GM21576 (cell line): ENCODE measurements around the gene SH3RF3.

ENCODE experiments used
- ATAC-seq: cut with Tn5 transposase; IDR thresholded peaks from one replicate; pipeline ENCODE4 v1.9.1; 2021; ENCODE audit warnings: mild to moderate bottlenecking, moderate library complexity; ENCODE audit not compliant: unreplicated experiment

SH3RF3 gene

DNA sequence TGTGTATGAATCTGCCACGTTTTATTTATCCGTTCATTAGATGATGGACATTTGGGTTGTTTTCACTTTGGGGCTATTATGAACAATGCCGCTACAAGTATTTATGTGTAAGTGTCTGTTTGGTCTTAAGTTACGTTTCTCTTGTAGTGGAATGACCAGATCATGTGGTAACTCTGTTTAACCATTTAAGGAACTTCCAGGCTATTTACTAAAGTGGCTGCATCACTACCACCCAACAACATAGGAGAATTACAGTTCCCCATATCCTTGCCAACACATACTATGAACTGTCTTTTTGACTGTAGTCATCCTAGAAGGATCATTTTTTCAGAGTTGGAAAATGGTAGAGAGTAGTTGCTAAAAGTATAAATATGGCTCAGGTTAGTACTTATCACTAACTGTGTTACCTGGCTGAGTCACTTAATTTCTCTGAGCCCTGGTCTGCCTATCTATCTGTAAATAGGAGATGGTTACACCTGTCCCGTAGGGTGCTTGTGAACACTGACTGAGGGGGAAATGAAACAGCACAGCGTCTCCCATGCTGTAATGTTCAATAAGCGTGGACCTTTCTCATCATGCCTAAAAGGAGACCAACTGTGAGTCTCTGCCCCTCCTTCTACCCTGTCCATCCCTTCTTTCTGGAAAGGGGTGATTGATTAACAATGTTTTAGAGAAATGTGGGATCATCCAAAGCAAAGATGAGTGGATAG is 103.1 kb downstream of the SH3RF3 start:
- ATAC-seq: peak; percentile 60

DNA sequence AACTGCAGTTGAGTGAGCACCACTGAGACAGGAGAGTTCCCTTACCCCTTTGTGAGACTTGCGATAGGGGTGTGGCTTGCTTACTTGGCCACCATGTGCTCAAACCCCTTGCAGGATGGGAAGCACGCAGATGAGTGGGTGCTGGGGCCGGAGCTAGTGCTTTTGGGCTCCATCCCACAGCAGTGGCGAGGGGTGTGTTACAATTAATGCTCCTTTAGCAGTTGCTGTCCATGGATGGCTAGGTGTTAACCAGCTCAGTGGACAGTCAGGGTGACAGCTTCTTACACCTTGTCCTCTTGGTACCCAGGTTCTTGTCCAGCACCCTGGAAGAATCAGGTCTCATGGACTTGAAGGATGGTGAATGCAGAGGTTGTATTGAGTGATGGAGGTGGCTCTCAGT is 103.9 kb downstream of the SH3RF3 start:
- ATAC-seq: no peak

DNA sequence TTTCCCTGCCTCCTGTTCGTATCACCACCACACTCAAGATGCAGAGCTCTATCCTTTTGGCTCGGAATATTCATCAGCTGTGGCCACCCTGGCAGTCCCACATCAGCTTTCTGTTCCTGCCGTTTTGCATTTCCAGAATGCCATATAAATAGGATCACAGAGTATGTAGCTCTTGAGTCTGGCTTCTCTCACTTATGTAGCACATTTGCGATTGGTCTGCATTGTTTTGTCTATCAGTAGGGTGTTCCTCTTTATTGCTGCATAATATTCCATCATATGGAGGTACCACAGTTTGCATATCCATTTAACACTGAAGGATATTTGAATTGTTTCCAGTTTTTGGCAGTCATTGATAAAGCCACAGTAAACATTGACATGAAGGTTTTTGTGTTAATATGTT is 104.6 kb downstream of the SH3RF3 start:
- ATAC-seq: no peak

DNA sequence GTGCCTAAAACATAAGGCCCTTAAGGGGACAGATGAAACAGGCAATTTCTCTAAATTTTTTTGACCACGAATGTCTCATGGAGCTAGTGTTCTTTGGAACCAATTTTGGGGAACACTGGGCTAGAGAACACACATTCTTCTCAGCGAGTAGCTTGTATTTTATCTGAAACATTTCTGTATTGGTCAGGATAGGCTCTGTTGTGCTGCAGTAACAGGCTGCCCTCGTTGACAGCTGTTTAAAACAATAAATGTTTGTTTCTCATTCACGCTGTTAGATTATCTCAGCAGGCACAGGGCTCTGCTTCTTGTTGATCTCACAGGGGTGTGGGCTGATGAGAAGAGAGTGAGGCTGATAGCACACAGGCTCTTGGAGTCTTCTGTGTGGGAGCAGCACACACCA is 105.3 kb downstream of the SH3RF3 start:
- no peak for ATAC-seq

DNA sequence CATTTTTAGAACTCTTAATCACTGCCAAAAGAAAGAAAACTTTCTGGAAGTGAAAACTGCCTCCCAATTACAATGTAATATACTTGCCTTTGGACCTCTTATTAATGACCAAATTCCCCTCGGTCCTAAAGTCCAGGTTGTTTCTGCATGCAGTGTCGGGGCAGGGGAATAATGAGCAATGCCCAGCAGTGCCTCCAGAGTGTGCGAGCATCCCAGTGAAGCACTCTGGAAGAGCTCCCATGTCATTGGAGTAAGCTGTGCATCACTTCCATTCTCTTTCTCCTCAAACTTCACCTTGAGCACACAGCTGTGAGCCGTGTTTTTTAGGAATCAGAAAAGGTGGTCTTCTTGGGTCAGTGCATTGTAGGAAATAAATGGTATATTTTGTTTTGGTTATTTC is 107.1 kb downstream of the SH3RF3 start:
- no peak for ATAC-seq

DNA sequence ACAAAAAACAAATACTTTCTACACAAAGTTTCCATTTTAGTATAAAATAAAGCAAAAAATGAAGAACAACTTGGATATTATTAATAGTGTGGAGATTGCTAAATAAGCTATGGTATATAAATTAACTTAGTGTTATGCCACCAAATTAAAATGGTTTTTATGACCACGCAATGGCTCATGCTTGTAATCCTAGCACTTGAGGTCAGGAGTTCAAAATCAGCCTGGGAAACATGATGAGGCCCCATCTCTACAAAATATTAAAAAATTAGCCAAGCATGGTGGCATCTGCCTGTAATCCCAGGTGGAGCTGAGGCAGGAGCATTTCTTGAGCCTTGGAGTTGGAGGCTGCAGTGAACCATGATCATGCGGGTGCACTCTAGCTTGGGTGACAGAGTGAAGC is 108.8 kb downstream of the SH3RF3 start:
- ATAC-seq: no peak

DNA sequence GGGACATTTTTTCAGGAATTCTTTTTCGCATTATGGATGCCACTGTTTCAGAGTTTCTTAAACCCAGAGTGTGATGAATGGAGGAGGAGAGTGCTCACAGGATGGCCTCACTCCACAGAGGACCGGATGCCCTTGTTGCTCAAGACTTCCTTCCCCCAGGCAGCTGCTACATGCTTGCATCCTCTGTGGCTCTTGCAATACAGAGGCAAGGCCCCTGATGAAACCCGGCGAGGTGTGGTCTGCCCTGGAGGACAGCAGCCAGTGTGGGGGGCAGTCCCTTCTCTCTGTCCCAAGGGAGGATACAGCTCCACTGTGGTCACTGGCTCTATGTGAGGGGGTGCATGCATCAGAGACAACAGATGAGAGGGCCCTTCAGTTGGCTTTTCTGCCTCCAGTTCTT is 109.6 kb downstream of the SH3RF3 start:
- ATAC-seq: peak; percentile 95

DNA sequence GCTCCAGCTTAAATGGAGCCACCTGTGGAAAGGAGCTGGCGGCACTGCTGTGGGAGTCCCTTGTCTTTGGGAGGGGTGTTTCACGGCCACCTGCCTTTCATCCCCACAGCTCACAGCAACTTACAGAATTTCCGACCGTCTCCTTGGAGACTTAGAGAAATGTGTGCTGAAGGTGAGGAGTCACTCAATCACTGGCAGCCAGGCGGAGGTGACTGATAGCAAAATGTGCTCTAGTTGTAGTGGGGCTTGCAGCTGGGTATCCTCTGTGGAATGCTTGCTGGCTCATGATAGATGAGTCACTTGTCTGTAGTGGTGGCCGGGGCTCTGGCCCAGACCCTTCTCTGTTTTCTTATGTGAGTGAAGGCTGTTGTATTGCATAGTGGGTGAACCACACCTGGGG is 110.7 kb downstream of the SH3RF3 start:
- ATAC-seq: no peak

DNA sequence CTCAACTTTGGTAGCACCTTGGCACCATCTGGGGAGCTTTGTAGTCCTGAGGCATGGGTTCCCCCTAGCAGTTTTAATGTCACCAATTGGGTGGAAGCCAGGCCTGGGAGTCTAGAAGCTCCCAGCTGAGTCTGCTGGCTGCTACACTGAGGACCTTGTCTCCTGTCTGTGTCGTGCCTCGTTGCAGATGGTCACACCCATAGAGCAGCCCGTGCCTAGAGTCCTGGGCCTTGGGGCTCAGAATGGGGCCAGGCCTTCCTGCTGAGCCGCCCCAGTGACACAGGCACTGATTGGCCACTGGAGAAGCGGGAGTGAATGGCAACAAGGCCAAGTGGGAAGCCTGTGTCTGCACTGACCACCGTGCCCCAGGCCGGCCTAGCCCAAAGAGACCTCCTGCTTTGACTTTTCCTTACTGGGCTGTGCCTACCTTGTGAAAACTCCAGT is 113.2 kb downstream of the SH3RF3 start:
- ATAC-seq: no peak

DNA sequence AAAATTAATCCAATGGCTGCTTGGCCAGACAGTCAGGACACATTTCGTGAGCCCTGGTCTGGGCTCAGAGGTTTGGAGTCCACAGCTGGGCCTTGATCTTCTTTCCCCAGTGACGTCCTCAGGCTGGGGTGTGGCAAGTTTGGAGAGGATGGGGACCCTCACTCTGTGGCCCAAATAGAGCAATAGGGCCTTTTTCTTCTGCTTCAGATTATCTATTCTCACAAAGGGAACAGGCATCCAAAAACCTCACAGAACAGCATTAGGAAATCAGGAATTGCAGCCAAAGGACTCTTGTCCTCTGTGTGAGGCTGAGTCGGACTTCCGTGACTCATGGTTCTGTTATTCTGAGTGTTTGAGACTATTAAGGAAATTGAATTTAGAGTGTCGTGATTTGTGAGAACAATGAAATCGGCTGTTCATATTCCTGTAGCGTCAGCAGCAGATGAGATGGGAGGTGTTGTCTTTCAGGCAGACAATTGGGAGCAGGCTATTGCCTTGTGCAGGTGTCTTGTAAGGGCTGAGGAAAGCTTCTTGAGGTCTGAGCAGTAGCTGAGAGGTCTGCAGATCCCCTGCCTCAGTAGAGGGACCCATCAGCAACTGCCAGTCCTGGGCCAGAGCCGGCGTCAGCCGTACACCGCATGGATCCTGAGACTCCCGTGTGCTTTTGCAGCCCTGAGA is 113.8 kb downstream of the SH3RF3 start:
- no peak for ATAC-seq

DNA sequence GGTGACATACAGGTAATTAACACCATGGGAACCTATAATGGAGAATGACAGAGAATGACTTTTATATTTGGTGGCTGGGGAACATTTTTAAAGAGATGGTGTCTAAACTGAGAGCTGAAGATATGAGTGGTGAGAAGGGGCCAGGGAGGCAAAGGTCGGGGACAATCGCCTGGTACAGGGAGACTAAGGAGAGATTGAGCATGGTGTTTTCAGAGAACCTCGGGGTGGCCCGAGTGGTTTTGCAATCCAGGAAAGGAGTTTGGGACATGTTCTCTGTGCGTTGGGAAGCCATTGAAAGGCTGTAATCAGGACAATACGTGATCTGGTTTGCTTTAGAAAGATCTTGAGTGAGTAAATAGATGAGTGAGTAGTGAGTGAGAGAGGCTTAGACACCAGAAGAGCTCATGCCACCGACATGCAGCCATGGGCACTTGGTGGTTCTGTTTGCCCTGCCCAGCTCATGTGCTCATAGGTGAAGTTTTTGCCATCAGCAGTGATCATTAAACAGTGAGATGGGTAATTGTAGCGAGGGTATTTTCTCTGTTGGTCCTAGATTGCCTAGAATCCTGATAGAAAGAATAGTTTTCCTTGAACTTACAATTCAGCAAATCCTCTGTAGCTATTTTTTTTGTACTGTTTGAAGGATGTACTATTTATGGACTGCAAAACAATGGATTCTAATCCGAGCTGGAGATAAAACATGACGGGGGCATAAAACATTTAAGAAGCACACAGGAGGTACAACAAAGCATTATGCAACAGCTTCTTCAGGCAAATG is 114.7 kb downstream of the SH3RF3 start:
- ATAC-seq: no peak

DNA sequence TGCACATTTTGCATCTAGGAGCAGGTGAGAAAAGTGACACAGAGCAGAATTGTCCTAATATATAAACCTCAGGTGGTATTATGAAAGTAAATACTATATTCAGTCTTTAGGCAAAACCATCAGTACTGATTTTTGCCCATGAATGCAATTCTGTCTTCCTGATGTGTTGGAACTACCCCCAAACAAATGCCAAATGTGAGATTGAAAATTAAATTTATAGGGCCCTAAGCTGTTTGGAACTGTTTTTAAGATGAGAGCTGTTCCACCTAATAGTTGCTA is 115.2 kb downstream of the SH3RF3 start:
- no peak for ATAC-seq

DNA sequence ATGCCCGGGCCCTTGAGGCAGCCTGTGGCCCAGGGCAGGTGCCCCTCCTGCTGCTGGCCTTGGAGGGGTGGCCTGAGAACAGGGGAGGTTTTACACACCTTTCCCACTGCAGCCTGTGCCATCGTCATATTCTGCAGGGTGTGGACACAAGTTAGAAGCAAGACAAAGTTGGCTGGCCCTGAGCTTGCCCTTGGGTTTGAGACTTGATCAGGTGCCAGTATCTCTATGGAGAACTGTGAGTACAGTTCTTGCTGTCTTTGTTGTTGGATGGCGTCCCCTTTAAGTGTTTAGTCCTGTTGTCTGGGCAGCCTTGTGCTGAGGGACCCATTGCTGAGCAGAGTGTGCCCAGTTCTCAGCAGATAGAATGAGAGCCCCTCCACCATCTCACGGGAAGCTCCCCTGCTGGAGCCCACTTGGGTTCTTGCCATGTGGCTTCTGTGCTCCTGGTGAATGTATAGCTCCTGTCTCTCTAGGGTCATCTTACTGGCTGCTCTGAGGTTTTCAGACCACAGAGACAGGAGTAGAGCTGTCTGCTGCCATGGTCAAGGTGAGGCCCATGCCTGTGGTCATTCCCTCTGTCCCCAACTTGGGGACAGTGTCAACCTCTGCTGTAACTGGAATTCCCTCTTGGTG is 115.9 kb downstream of the SH3RF3 start:
- no peak for ATAC-seq

DNA sequence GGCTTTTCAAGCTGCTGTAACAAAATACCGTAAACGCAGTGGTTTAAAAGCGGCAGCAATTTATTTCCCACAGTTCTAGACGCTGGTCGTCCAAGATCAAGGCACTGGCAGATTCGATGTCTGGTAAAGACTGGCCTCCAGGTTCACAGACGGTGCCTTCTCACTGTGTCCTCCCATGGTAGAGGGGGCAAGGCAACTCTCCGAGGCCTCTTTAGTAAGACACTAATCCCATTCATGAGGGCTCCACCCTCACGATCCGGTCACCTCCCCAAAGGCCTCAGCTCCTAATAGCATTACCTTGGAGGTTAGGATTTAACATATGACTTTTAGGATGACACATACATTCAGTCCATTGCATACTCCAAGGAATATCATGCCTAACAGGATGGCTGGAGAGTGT is 117.2 kb downstream of the SH3RF3 start:
- no peak for ATAC-seq

DNA sequence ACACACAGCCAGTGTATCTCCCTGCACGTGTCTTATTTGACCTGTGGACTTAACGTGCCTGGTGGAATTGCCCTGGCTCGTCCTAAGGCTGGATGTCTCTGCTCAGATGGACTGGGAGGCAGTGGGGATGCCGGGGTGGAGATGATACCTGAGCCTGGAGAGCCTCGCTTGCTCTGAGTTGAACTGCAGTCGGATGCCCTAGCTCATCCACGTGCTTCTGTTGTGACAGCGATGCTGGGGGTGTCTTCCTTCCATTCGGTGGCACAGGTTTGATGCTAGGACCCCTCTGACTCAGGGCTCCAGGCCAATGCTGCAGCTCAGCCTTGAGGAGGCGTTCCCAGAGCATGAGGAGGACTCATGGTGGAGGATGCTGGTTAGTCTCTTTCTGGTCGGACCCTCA is 117.6 kb downstream of the SH3RF3 start:
- ATAC-seq: no peak

DNA sequence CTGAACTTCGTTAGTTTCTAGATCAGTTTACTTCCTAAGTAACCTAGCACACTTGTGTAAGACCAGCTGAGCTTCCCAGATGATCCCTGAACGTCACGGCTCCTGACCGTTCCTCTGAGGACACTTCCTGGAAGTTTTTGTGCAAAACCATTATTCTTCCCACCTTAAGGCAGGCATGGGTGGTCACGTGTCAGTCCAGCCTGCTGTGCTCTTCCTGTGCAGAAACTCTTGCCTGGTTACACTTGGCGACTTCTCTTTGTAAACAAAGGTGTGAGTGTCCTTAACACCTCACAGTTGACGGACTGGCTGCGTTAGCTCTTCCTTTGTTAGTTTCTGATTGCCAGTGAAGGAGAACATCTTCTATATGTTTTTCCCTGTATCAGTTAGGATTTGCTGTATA is 118.3 kb downstream of the SH3RF3 start:
- ATAC-seq: no peak

DNA sequence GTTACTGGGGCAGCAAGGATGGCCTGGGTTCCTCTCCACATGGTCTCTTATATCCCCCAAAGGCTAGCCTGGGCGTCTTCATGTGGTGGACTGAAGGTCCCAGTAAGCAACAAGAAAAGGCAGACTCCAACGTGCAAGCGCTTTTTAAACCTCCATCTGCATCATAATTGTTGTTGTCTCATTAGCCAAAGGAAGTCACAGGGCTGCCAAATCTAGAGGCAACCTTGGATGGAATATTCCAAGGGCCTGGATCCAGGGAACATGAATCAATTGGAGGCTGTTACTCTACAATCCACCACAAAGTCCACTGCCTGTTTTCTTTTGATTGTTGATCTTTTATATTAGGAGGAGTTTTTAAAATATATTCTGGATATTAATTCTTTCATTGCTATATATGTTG is 118.8 kb downstream of the SH3RF3 start:
- ATAC-seq: no peak

DNA sequence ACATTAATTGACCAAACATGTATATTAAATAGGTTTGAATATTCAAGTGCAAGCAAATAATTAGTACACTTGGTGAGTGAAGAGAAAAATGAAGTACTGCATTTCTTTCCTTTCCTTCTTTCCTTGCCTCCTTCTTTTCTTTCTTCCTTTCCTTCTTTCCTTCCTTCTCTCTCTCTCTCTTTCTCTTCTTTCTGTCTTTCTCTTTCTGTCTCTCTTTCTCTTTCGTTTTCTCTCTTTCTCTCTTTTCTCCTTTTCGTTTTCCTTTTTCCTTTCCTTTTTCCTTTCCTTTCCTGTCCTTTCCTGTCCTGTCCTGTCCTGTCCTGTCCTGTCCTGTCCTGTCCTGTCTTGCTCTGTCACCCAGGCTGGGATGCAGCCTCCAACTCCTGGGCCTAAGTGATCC is 119.6 kb downstream of the SH3RF3 start:
- no peak for ATAC-seq

DNA sequence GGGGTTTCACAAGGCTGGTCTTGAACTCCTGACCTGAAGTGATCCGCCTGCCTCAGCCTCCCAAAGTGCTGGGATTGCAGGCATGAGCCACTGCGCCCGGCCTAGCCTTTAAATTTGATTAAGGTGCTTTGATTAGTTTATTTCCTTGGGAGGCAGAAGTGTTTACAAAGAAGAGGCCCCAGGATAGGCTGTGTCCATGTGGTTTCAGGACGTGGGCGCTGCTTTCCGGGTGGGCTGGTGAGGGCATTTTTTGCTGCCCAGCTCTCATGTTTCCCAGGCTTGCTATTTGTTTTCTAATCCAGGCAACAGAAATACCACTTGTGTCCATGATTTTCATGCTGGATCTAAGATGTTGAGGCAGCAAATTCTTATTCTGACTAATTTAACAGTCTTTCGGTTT is 124.2 kb downstream of the SH3RF3 start:
- ATAC-seq: no peak

DNA sequence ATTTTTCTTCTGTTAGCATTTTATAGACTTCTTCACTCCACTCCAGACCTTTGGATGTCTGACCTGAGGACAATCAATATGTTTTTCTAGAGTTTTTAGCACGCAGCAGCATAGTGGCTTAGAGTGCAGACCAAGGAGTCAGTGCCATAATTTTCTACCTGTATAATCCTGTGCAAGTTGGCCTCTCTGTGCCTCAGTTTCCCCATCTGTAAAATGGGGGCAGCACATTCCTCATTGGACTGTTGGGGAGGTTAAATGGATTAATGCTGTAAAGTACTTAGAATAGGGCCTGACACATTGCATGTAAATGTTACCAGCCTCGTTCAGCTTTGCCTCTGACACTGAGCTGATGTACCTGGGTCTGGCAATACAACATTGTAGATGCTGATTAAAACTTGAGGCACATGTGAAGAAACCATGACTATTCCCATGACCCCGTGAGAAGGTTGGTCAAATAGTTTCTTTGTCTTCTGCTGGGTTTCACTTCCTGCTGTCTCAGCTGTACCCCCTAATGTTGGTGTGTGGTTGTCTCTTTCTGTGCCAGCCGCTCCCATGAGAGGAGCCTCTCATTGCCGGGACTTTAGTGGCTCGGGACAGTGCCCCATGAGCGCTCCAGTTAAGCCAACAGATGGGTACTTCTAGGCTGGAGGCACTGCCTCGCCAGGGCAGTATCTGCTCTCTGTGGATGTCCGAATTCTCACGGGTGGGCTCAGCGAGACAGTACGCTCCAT is 125.3 kb downstream of the SH3RF3 start:
- peak; percentile 65 for ATAC-seq

DNA sequence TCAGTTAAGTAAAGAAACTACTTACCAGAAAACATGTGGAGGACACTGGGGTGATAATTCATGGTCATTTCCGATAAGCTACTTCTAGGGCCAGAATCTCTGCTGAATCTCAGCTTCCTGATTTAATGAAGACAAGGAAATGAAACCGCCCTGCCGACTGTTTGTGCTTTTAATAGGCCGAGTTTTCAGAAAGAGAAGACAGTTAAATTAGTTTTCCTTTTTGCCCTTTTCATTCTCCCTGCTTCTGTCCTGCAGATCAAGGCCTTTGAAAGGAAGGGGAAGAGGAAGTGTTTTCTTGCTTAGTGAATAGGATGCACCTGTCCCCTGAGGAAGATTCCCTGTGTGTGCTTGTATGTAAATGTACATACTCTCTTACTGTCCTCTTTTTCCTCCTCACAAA is 126.6 kb downstream of the SH3RF3 start:
- ATAC-seq: no peak
